GM21576 (cell line): Measurements from ENCODE around the gene FYN.
"Not testable (repeated sequence)": the region's sequence is repeated elsewhere in the genome, so short reads cannot be mapped to it uniquely, and the experiment has no call there.

ENCODE experiments used
- ATAC-seq: cut with Tn5 transposase; IDR thresholded peaks from one replicate; pipeline ENCODE4 v1.9.1; 2021; ENCODE audit warnings: mild to moderate bottlenecking, moderate library complexity; ENCODE audit not compliant: unreplicated experiment

FYN gene

GRCh38 chr6:111688331-111688730, 184.9 kb downstream of the FYN start:
- ATAC-seq: no peak

GRCh38 chr6:111687652-111688051, 185.6 kb downstream of the FYN start:
- no peak for ATAC-seq

DNA sequence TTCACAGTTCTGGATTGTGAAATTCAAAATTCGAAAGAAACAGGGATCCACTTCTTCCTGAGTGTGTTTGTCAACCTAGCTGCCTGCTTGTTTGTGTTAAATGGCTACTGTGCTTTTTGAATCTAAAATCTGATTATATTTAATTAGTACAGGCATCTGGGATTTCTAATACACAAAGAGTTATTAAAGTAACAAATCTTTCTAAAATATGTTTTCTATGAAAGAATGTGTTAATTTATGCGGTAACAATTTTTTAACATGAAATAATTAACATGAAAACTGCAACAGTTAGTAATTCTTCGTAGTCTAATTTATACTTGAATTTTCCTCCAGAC, 186.4 kb downstream of the FYN start:
- no peak for ATAC-seq

DNA sequence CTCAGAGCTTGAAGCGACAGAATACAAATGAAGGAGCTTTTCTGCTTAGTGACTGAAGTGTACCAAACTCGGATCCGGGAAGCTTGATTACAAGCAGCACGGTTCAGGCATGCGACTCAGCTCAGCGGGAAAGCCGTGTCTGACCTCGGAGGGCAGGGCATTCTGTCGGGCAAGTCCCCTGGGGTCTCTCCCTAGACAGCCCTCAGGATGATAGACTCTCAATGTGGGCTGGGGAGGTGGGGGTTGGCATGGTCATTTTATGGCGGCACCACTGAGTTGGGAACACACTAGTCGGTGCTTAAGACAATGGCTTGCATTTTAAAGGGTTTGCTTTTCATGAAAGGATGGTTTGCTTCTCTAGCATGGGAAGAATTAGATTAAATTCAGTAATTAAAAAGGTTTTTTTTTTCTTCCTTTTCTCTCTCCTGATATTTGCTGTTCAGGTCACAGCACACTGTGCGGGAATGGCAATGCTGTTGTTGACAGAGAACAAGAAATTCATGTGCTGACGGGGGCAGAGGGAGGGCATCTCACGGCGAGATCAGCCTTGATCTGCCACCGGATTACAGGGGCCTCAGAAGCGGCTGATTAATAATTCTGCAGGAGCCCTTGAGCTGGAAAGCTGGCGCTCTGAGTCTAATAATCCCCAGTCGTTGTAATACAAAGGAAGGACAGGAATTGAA, 186.9 kb downstream of the FYN start:
- ATAC-seq: no peak

DNA sequence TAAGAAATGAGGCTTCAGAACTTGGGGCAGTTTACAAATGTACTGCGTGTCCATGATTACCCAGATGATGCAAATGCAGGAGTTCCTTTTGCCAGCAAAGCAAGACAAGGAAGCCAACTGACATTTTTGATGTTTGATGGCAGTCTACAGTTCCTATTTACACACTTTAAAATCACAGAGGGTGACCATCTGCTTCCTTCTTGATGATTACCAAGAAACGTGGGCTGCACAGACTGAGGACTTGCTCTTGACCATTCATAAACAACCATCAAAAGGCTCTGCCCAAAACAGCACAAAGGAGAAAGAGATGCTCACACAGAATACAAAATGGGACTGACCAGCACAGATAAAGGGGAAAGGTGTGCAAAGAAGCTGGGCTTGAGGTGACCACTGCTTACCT, 187.7 kb downstream of the FYN start:
- ATAC-seq: no peak

GRCh38 chr6:111685058-111685457, 188.2 kb downstream of the FYN start:
- ATAC-seq: no peak

GRCh38 chr6:111683749-111684267, 189.4 kb downstream of the FYN start:
- ATAC-seq: no peak

DNA sequence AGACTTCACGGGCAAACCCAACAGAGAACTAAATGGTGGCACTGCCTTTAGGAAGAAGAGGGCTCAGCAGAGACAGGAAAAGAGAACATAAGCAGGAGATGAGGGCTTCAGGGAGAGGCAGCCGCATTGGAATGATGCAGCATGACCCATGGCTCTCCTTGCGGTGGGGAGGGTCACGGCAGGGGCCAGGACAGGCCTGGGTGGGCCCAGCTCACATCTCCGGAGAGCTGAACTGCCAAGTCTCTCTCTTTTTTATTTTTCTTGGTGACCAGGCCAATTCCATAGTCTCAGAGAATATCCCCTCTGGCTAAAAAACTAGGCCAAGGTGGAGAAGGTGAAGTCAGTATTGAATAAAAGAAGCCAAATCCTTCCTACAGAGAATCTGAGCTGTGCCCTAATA, 190.1 kb downstream of the FYN start:
- no peak for ATAC-seq

DNA sequence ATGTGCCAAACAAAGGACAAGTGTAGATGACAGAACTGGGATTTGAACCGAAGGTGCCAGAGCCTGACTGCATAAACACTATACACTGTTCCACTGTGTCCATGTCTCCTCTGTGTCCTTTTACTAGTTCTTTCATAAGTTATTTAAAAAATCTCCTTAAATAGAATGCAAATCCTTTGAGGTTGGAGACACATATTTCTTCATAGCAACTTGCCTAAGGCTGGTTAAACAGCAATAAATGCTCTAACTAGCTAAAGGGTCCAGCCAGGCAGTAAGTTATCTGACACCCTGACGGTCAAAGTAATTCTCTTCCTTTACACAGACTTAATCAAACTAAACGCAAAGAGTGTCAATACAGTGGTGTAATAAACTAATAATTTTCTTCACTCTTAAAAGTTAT, 191.4 kb downstream of the FYN start:
- no peak for ATAC-seq

DNA sequence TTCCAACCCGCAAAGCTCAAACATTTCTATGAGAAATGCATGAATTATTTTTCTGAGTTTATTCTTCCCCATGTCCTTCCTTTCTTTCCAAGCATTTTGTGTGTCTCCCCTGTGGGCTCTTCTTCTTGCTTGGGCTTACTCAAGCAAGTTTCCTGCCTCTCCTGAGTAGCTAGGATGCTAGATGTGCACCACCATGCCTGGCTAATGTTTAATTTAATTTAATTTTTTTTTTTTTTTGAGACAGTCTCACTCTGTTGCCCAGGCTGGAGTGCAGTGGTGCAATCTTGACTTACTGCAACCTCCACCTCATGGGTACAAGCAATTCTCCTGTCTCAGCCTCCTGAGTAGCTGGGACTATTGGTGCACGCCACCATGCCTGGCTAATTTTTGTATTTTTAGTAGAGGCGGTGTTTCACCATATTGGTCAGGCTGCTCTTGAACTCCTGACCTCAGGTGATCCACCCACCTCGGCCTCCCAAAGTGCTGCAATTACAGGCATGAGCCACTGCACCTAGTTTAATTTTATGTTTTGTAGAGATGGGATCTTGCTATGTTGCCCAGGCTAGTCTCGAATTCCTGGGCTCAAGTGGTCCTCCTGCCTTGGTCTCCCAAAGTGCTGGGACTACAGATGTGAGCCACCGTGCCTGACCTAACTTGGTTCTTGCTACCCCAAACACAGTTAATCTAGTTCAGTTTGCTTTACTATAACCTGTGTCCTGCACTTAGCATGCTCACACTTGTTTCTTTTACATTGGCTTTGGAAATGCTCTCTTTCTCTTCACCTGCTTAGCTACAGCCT, 192.2 kb downstream of the FYN start:
- ATAC-seq: not testable (repeated sequence)

DNA sequence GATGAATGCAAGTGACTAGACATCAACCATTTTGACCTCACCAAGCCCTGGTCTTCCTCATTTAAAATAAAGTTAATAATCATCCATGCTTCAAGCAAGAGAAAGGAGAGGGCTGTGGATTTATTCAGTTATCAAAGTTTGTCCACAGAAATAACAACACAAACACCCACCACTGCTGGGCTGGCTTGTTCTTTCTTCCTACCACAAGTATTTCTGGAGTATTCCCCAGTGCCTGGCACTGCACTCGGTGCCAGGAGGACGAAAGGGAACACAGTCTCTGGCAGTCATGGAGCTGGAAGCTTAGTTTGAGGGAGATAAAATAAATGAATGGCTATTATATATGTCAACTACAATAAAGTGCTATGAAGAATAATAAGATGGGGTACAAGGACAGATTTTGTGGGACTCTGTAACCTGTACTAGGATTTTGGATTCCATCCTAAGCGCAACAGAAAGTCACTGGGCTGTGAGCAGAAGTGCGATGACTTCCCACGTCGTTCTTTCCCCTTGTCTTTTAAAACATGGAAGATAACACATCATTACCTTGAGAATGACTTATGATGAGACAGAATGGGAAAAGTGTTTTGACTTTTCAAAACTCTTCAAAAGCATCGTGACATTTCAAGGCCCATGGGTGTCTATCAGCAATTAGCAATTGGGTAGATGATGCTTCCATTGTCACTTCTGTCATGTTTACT, 193.1 kb downstream of the FYN start:
- no peak for ATAC-seq

DNA sequence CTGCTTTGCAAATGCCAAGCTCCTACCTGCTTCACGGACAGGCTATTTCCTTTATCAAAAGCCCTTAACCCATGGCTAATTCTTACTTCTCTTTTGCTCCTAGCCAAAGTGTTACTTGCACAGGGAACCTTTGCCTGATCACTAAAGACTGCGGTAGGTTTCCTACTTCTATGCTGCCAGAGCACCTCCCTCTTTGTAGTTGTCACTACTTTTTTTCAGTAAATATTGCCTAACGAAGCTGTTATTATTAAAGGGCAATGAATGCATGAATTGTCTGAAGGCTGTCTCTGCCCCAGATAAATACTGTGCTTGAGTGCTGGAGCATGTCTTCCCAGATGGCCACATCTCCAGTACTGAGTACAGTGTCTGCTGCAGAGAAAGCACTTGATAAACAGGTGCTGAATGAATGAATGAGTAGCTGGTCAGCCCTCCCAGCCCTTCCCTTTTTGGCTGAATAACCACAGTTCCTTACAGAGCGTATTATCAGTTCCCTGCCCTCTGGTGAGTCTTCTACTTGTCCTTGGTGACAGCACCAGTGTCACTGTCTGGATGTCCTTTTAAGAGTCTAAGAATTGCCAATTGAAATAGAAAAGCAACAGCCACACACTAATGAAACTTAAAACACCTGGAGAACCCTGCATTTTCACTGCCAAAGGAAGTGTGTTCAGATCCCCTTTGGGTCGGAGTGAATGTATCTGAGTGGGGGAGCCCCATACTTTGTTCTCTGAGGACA, 194.0 kb downstream of the FYN start:
- no peak for ATAC-seq

DNA sequence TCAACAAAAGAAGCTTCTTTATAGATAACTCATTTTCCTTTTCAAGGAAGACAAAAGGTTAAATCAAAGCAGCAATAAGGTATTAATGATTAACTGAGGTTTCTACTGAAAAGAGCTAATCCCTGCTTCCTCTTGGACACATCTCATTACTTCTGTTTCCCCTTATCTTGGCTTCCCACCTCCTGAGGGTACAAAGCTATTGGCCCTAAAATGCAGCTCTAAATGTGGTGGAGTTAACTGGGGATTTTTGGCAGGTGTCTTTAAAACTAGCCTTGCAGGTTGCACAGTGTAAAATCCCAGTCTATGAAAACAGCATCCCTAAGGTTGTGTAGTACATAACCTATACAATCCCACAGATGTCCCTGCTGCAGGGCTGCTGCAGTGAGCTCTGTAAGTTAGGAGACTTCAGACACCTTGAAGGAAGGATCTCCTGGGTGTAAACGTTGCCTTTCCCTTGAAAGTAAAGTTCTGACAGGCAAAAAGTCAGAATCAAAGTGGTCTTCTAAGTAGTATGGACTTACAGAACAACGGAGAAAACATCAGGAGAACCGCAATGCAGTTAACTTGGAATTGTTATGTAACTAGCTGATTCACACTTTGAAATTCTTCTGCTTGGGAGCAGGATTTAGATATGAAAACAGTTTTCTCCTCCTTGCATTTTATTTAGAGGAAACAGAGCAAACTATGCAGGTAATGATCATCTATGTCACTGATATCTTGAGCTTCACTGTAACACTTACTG, 195.8 kb downstream of the FYN start:
- no peak for ATAC-seq

- ATAC-seq: no peak
These were observed 196.9 kb downstream of the FYN start for GRCh38 chr6:111676383-111676782.

DNA sequence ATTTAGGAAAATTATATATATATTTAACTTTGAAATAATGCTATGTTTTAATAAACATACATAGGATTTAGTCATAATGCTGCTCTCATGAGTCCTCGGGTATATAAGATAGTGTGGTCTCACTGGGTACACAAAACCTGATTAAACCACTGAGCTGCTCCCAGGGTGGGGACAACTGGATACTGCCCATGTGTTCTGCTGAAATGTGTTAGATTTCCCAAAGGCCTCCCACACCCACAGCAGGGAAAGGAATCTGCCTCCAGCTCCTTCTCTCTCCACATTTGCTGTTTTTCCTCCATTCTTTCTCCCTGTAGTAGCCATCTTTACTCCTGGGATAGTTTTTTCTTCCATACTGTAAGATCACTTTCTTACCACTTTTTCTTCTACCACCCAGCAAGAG, 198.4 kb downstream of the FYN start:
- no peak for ATAC-seq

DNA sequence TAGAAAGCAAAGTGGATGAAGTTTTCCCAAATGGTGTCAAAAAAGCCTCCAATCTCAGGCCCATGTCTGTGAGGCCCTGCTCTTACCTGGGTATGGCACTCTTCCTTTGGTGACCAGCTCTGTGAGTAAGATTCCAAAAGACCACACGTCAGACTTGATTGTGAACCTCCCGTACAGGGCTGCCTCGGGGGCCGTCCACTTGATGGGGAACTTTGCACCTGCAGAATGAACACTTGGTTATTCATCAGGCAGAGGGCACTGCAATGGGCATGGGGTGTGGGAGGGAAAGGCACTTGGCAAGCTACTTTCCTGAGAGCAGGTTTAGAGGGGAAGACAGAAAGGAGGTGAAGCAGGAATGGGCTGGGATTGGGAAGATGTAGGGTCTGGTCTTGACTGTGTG, 198.8 kb downstream of the FYN start:
- ATAC-seq: no peak

DNA sequence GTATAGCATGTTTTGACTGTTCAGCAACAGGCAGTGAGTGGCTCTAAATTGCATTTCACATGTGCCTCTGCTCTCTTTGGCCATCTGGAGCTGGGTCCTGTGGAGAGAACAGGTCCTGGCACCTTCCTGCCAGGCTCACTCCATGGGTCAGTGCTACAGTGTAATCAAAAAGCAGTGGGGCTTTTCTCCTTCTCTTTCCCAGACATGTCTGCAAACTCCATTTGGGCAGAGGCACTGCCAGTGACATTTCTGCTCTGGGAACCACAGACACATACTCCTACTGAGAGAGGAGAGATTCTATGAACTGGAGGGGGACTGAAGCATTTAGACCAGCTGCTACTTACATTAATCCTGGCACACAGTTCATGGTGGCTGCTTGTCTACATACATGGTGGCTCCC, 199.3 kb downstream of the FYN start:
- ATAC-seq: no peak

DNA sequence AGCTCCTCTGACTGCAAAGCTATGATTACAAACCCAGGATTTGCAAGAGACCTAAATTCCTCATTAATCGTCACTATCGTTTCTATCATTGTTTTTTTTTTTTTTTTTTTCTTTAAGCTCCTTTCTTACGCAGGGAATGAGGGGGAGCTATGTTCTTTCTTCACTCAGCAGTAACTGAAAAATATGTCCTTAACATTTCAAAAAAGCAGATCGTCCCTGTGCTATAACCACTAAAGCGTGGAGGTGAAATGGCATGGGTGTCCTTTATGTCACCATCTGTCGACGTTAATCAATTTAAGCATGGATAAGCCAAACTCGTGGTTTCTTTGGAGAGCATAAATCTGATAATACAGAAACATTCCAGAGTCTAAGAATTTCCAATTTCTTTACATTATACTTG, 199.7 kb downstream of the FYN start:
- ATAC-seq: no peak

DNA sequence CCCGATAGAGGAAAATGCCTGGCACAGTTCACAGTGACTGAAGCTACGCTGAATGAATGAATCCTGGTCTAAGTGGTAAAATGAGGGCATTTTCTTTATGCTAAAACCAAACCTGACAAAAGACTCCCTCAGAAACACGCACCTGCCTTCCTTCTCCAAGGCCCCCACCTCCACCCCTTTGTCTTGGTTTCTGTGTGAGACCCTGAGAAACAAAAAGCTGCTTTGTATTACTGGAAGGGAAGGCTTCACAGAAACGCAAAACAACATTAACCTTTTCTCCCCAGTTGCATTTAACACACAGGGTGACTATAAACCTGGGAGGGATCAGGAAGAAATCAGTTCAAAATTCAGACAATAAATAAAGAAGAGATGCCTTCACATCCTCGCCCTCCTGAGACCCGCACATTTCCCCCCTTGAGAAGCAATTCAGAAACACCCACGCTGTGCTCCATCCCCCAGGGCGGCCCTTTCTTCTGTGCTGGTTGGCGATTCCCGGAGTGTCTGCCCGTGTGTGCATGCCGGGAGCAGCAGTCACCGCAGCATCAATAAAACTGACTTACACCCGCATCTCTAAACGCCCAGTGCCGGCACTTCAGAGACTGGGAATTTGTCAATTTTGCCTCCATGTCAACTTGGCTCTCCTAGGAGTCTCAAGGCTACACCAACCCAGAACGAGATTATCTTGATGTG, 200.3 kb downstream of the FYN start:
- ATAC-seq: no peak

- no peak for ATAC-seq
These were observed 203.9 kb downstream of the FYN start for GRCh38 chr6:111669326-111669725.
